ENCODE results near the gene MSANTD2. TPM values are rescaled to one million over a fixed set of nuclear protein-coding genes. Genes with fewer than 3 reads are reported as not detected.

MSANTD2 gene
- total RNA-seq, 1 donor from 2014 or later = 18.7 TPM

DNA sequence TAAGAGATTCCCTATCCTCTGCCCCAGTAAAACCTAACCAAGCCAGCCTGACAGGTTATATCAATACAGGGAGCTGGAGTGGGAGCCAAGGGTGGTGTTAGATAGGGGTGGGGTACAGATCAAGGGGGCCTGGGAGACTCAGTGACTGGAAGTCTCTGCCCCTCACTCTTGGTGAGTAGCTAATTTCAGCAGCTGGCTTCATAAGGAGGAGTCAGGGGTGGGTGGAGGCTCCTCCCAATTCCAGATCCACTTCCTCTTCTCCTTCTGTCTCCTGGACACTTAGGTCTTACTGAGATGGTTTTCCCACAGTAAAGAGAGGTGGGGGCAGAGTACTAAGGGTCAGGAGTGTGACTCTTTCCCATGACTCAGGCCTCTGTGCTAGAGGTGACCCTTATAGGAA, 47.0 kb downstream of the MSANTD2 start:
- Histone ChIP-seq H2AFZ (ENCODE audit: low read depth, low read length) (no peak overlapping the region), H3K9ac (ENCODE audit: low read length) (no peak overlapping the region), H3K27me3 (ENCODE audit: insufficient read depth, low read length) (peaks cover 11% of the 10 kb centered on the region), H3K4me1 (ENCODE audit: insufficient read depth, low read length) (peaks cover 23% of the 10 kb centered on the region), H3K27ac (ENCODE audit: low read depth, low read length) (no peak overlapping the region), H4K20me1 (ENCODE audit: insufficient read depth, low read length) (no peaks in the 10 kb centered on the region), H3K9me3 (ENCODE audit: insufficient read depth, low read depth, low read length) (no peaks in the 10 kb centered on the region), H3K4me2 (ENCODE audit: low read length) (no peak overlapping the region), H3K36me3 (ENCODE audit: insufficient read depth, low read length) (no peaks in the 10 kb centered on the region), H3K79me2 (ENCODE audit: insufficient read depth, low read length) (no peaks in the 10 kb centered on the region), H3K4me3 (ENCODE audit: insufficient read depth, low read depth, low read length) (no peak overlapping the region)
- Mint-ChIP-seq H3K4me1 (ENCODE audit: low read depth, unreplicated experiment) (peaks cover 16% of the 10 kb centered on the region), H3K27ac (ENCODE audit: unreplicated experiment) (no peak overlapping the region), H3K4me3 (ENCODE audit: unreplicated experiment) (no peak overlapping the region), H3K9me3 (ENCODE audit: unreplicated experiment) (no peaks in the 10 kb centered on the region), H3K27me3 (ENCODE audit: low read depth, unreplicated experiment) (peaks cover 58% of the 10 kb centered on the region), H3K36me3 (ENCODE audit: low read depth, unreplicated experiment) (peaks cover 3% of the 10 kb centered on the region)
- TF ChIP-seq, protein P1, sequence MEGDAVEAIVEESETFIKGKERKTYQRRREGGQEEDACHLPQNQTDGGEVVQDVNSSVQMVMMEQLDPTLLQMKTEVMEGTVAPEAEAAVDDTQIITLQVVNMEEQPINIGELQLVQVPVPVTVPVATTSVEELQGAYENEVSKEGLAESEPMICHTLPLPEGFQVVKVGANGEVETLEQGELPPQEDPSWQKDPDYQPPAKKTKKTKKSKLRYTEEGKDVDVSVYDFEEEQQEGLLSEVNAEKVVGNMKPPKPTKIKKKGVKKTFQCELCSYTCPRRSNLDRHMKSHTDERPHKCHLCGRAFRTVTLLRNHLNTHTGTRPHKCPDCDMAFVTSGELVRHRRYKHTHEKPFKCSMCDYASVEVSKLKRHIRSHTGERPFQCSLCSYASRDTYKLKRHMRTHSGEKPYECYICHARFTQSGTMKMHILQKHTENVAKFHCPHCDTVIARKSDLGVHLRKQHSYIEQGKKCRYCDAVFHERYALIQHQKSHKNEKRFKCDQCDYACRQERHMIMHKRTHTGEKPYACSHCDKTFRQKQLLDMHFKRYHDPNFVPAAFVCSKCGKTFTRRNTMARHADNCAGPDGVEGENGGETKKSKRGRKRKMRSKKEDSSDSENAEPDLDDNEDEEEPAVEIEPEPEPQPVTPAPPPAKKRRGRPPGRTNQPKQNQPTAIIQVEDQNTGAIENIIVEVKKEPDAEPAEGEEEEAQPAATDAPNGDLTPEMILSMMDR (IDR thresholded peaks at IDR 0.05; ENCODE audit: insufficient read depth, low read depth, low read length) = no peak
- TF ChIP-seq EZH2 (IDR thresholded peaks at IDR 0.05; ENCODE audit: insufficient read depth, low read length) = no peak
- FAIRE-seq = no peak
- DNase-seq (ENCODE audit: low read depth) = no peak

DNA sequence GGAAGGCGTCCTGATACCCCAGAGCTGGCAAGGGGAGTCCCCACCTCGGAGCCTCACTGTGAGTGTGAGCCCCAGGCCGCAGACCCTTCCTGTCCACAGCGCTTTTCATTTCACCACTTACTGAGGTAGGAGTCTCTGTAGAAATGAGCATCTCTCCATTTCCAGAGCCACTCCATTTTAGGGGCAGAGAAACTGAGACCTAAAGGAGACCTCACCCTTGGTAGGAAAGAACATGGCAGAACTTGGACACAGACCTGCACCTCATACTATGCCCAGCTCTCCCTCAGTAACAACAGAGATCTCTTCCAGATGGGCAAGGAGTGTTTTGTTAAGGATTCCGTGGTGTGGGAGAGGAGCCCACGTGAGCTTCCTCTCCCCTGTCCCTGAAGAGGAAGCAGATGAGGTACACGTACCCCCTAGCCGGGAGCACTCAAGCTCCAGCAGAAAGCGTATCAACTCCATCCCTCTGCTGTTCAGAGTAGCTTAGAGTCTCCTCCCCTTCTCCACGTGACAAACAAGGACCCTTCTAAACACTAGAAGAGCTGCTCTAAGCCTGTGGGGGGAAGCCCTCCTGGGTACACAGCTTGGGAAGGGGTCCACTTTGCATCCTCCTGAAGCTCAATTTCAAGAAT, 47.6 kb downstream of the MSANTD2 start:
- TF ChIP-seq, protein P1 (IDR thresholded peaks at IDR 0.05; ENCODE audit: insufficient read depth, low read depth, low read length) = no peak
- no peak for TF ChIP-seq EZH2 (IDR thresholded peaks at IDR 0.05; ENCODE audit: insufficient read depth, low read length)
- peaks cover 28% of the 10 kb centered on the region for H3K4me1 ChIP-seq (ENCODE audit: insufficient read depth, low read length)
- no peak overlapping the region for H3K27ac Mint-ChIP-seq (ENCODE audit: unreplicated experiment)
- H4K20me1 ChIP-seq (ENCODE audit: insufficient read depth, low read length) = no peaks in the 10 kb centered on the region
- H3K79me2 ChIP-seq (ENCODE audit: insufficient read depth, low read length) = no peaks in the 10 kb centered on the region
- H3K27ac ChIP-seq (ENCODE audit: low read depth, low read length) = no peak overlapping the region
- H3K27me3 Mint-ChIP-seq (ENCODE audit: low read depth, unreplicated experiment) = peaks cover 59% of the 10 kb centered on the region
- H3K9me3 ChIP-seq (ENCODE audit: insufficient read depth, low read depth, low read length) = no peaks in the 10 kb centered on the region
- H3K4me1 Mint-ChIP-seq (ENCODE audit: low read depth, unreplicated experiment) = peaks cover 21% of the 10 kb centered on the region
- FAIRE-seq (no peak), DNase-seq (ENCODE audit: low read depth) (no peak)
- H3K9ac ChIP-seq (ENCODE audit: low read length) = no peak overlapping the region
- no peak overlapping the region for H3K4me3 Mint-ChIP-seq (ENCODE audit: unreplicated experiment)
- no peaks in the 10 kb centered on the region for H3K36me3 ChIP-seq (ENCODE audit: insufficient read depth, low read length)
- peak overlapping the region; percentile 49 for H2AFZ ChIP-seq (ENCODE audit: low read depth, low read length)
- no peak overlapping the region for H3K4me3 ChIP-seq (ENCODE audit: insufficient read depth, low read depth, low read length)
- H3K36me3 Mint-ChIP-seq (ENCODE audit: low read depth, unreplicated experiment) = peaks cover 3% of the 10 kb centered on the region
- peaks cover 11% of the 10 kb centered on the region for H3K27me3 ChIP-seq (ENCODE audit: insufficient read depth, low read length)
- no peaks in the 10 kb centered on the region for H3K9me3 Mint-ChIP-seq (ENCODE audit: unreplicated experiment)
- no peak overlapping the region for H3K4me2 ChIP-seq (ENCODE audit: low read length)

DNA sequence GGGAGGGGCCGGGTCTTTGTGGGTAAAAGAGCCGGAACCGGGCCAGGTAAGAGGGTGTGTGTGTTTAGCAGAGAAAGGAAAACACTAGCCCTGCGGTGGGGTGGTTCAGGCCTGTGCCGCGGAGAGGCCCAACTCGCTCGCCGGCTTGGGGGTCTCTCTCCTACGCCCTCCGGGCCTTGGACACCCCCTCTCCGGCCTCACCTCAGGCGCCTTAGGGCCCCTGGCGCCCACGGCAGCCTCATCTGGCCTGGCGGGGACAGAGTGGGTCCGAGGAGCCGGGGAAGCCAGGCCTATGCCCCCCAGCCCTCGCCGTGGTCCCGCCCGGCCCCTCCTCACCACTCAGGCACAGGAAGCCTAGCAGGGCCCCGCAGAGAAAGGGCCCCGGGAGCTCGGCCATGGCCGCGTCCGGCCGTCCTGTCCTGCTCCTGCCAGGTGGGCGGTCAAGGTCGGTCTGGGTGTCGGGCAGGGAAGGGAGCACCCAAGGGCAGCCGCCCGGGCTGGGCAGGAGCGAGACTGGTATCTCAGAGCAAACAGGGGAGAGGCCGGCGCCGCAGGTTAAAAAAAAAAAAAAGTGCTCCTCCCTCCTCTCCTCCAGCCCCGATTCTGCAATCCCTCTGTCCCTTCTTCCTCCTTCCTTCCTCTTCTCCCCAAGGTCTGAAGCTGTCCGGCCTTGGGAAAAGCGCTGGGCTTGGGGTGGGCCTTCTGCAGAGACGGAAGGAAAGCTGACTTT, 48.3 kb downstream of the MSANTD2 start, which contains the start of gene VSIG2:
VSIG2 (minus strand) TSS at position 515 of the 730 bp plus-strand sequence; CDS start at position 397, 118 bp downstream.
- Histone ChIP-seq H3K9ac (ENCODE audit: low read length) (no peak within 1 kb of the TSS), H3K4me1 (ENCODE audit: insufficient read depth, low read length) (peaks cover 33% of the 10 kb centered on the region), H3K27me3 (ENCODE audit: insufficient read depth, low read length) (peaks cover 7% of the 10 kb centered on the region), H2AFZ (ENCODE audit: low read depth, low read length) (peak within 1 kb of the TSS; percentile 49), H3K4me3 (ENCODE audit: insufficient read depth, low read depth, low read length) (no peak within 1 kb of the TSS), H4K20me1 (ENCODE audit: insufficient read depth, low read length) (no peaks in the 10 kb centered on the region), H3K4me2 (ENCODE audit: low read length) (no peak within 1 kb of the TSS), H3K36me3 (ENCODE audit: insufficient read depth, low read length) (no peaks in the 10 kb centered on the region), H3K27ac (ENCODE audit: low read depth, low read length) (no peak within 1 kb of the TSS), H3K79me2 (ENCODE audit: insufficient read depth, low read length) (no peaks in the 10 kb centered on the region), H3K9me3 (ENCODE audit: insufficient read depth, low read depth, low read length) (no peaks in the 10 kb centered on the region)
- FAIRE-seq (no peak), DNase-seq (ENCODE audit: low read depth) (no peak)
- Mint-ChIP-seq H3K9me3 (ENCODE audit: unreplicated experiment) (no peaks in the 10 kb centered on the region), H3K27ac (ENCODE audit: unreplicated experiment) (no peak within 1 kb of the TSS), H3K27me3 (ENCODE audit: low read depth, unreplicated experiment) (peaks cover 57% of the 10 kb centered on the region), H3K36me3 (ENCODE audit: low read depth, unreplicated experiment) (peaks cover 3% of the 10 kb centered on the region), H3K4me1 (ENCODE audit: low read depth, unreplicated experiment) (peaks cover 19% of the 10 kb centered on the region), H3K4me3 (ENCODE audit: unreplicated experiment) (no peak within 1 kb of the TSS)
- TF ChIP-seq, protein P1 (IDR thresholded peaks at IDR 0.05; ENCODE audit: insufficient read depth, low read depth, low read length) = no peak
- TF ChIP-seq EZH2 (IDR thresholded peaks at IDR 0.05; ENCODE audit: insufficient read depth, low read length) = peak; percentile 38
